ENCODE measurements around the gene SNIP1. TPM values are rescaled to one million over a fixed set of nuclear protein-coding genes. Genes with fewer than 3 reads are reported as not detected.
A peak's percentile ranks its signal among the peaks of the same experiment; 100 is the strongest.

Gene SNIP1
- total RNA-seq, 3 donors from 2014 or later (not counting 1 experiment from before 2014, with no cell fraction given) = 67.2 to 74.8 (median 68.1) TPM

GRCh38 chr1:37564892-37565291, 10.8 kb upstream of the SNIP1 start:
- peaks cover 41% of the 10 kb centered on the region for H3K36me3 Mint-ChIP-seq
- no peaks in the 10 kb centered on the region for H3K9me3 ChIP-seq (ENCODE audit: control insufficient read depth, insufficient read depth, low read length)
- no peak for TF ChIP-seq CTCF (IDR thresholded peaks at IDR 0.05)

GRCh38 chr1:37562984-37563383, 8.9 kb upstream of the SNIP1 start:
- Mint-ChIP-seq H3K9me3 (no peaks in the 10 kb centered on the region), H3K36me3 (peaks cover 23% of the 10 kb centered on the region), H3K4me1 (no peaks in the 10 kb centered on the region), H3K27me3 (ENCODE audit: low read depth in 2 of 2) (peaks cover 0 to 2% of the 10 kb centered on the region in 2 donors), H3K27ac (no peak overlapping the region), H3K4me3 (no peak overlapping the region)
- Histone ChIP-seq H3K4me3 (ENCODE audit: low read length) (no peak overlapping the region), H3K27ac (ENCODE audit: low read length) (no peak overlapping the region), H3K4me1 (ENCODE audit: control insufficient read depth, insufficient read depth, low read length) (no peaks in the 10 kb centered on the region), H3K27me3 (ENCODE audit: control insufficient read depth, insufficient read depth, low read length) (no peaks in the 10 kb centered on the region), H3K36me3 (ENCODE audit: control insufficient read depth, insufficient read depth, low read length) (peaks cover 33% of the 10 kb centered on the region), H3K9me3 (ENCODE audit: control insufficient read depth, insufficient read depth, low read length) (no peaks in the 10 kb centered on the region)
- ATAC-seq (no peak), DNase-seq (no peak)
- WGBS (ENCODE audit: insufficient coverage) = 96% methylated on average over 1 of the region's 1 CpG
- intact Hi-C loops (cut with micrococcal nuclease) = no loop called here
- TF ChIP-seq CTCF (IDR thresholded peaks at IDR 0.05) = no peak

More at GRCh38 chr1:37564892-37565291, 10.8 kb upstream of the SNIP1 start:
- H3K27me3 Mint-ChIP-seq (ENCODE audit: low read depth in 2 of 2) = no peaks in the 10 kb centered on the region
- ATAC-seq = no peak
- H3K27me3 ChIP-seq (ENCODE audit: control insufficient read depth, insufficient read depth, low read length) = no peaks in the 10 kb centered on the region
- no peak for DNase-seq
- H3K4me3 Mint-ChIP-seq = no peak overlapping the region
- H3K4me1 Mint-ChIP-seq = no peaks in the 10 kb centered on the region
- no peak overlapping the region for H3K27ac ChIP-seq (ENCODE audit: low read length)
- no peaks in the 10 kb centered on the region for H3K4me1 ChIP-seq (ENCODE audit: control insufficient read depth, insufficient read depth, low read length)
- no peaks in the 10 kb centered on the region for H3K9me3 Mint-ChIP-seq
- no peak overlapping the region for H3K4me3 ChIP-seq (ENCODE audit: low read length)
- no peak overlapping the region for H3K27ac Mint-ChIP-seq
- intact Hi-C loops (cut with micrococcal nuclease) = no loop called here
- H3K36me3 ChIP-seq (ENCODE audit: control insufficient read depth, insufficient read depth, low read length) = peaks cover 52% of the 10 kb centered on the region

- H3K36me3 Mint-ChIP-seq = peaks cover 8% of the 10 kb centered on the region
- no peaks in the 10 kb centered on the region for H3K27me3 ChIP-seq (ENCODE audit: control insufficient read depth, insufficient read depth, low read length)
- no peak for TF ChIP-seq CTCF (IDR thresholded peaks at IDR 0.05)
- no peak overlapping the region for H3K27ac ChIP-seq (ENCODE audit: low read length)
- DNase-seq = peak in 1 of 2 donors; percentile 61
- H3K4me3 ChIP-seq (ENCODE audit: low read length) = no peak overlapping the region
- H3K36me3 ChIP-seq (ENCODE audit: control insufficient read depth, insufficient read depth, low read length) = peaks cover 19% of the 10 kb centered on the region
- H3K9me3 ChIP-seq (ENCODE audit: control insufficient read depth, insufficient read depth, low read length) = no peaks in the 10 kb centered on the region
- 94% methylated on average over 21 of the region's 21 CpGs for WGBS (ENCODE audit: insufficient coverage)
- no peaks in the 10 kb centered on the region for H3K4me1 Mint-ChIP-seq
- no peak overlapping the region for H3K27ac Mint-ChIP-seq
- peaks cover 0 to 2% of the 10 kb centered on the region in 2 donors for H3K27me3 Mint-ChIP-seq (ENCODE audit: low read depth in 2 of 2)
- intact Hi-C loops (cut with micrococcal nuclease) = no loop called here
- no peak for ATAC-seq
- no peaks in the 10 kb centered on the region for H3K4me1 ChIP-seq (ENCODE audit: control insufficient read depth, insufficient read depth, low read length)
- H3K9me3 Mint-ChIP-seq = no peaks in the 10 kb centered on the region
- H3K4me3 Mint-ChIP-seq = no peak overlapping the region
Measured at GRCh38 chr1:37561133-37562132, 7.3 kb upstream of the SNIP1 start.

All from natural killer cell (primary cell).